GM13976 (cell line): ENCODE measurements around the gene DDX25.

Experiments used
- DNase-seq: peaks from one replicate; pipeline ENCODE4 v3.0.0; 2012; ENCODE audit warnings: low spot score
- in situ Hi-C: fragments of 300-500 bp; cut with MboI; formaldehyde crosslinking; loops from one replicate; pipeline ENCODE4 v1.12.0; 2022; ENCODE audit warnings: low sequenced_read_pairs, mixed read lengths, inconsistent platforms; ENCODE audit not compliant: unreplicated experiment
- TF ChIP-seq, protein P1 (sequence below): IDR thresholded peaks from 2 replicates; pipeline ENCODE4 v1.5.1; 2012; ENCODE audit warnings: borderline replicate concordance, mild to moderate bottlenecking; ENCODE audit not compliant: insufficient read depth; ENCODE audit errors: extremely low read depth, missing control alignments, control extremely low read depth

DDX25 gene

GRCh38 chr11:125873881-125874555 is 30.3 kb upstream of the DDX25 start:
- TF ChIP-seq, protein P1, sequence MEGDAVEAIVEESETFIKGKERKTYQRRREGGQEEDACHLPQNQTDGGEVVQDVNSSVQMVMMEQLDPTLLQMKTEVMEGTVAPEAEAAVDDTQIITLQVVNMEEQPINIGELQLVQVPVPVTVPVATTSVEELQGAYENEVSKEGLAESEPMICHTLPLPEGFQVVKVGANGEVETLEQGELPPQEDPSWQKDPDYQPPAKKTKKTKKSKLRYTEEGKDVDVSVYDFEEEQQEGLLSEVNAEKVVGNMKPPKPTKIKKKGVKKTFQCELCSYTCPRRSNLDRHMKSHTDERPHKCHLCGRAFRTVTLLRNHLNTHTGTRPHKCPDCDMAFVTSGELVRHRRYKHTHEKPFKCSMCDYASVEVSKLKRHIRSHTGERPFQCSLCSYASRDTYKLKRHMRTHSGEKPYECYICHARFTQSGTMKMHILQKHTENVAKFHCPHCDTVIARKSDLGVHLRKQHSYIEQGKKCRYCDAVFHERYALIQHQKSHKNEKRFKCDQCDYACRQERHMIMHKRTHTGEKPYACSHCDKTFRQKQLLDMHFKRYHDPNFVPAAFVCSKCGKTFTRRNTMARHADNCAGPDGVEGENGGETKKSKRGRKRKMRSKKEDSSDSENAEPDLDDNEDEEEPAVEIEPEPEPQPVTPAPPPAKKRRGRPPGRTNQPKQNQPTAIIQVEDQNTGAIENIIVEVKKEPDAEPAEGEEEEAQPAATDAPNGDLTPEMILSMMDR: no peak
- no peak for DNase-seq
- in situ Hi-C loops: no loop called here

DNA sequence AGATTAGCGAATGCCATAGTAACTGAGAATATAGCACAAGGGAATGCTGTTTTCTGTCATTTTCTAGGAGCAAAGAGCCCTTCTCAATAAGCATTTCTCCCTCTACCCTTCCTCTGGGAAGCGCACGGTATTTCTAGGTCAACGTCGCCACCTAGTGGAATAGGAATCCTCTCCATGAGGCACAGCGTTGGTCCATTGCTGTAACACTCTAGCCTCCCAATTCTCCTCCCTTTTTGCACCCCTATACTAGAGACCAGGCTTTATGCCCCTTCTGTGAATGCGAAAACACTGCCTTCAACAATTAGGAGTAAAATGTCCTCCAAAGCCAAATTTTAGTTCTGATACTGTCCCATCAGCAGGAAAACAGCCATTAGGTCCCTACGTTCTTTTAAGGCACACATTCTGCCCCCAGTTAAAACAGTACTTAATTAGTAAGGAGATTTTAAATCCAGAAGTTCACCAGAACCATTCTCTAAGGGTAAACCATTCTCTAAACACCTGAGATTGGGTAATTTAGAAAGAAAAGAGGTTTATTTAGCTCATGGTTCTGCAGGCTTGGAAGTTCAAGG is 29.7 kb upstream of the DDX25 start:
- TF ChIP-seq, protein P1: peak; percentile 77
- peak; percentile 56 for DNase-seq
- in situ Hi-C loops: no loop called here

- in situ Hi-C loops: no loop called here
- TF ChIP-seq, protein P1: no peak
- DNase-seq: no peak
Measured at GRCh38 chr11:125881291-125881690, 23.0 kb upstream of the DDX25 start.

DNA sequence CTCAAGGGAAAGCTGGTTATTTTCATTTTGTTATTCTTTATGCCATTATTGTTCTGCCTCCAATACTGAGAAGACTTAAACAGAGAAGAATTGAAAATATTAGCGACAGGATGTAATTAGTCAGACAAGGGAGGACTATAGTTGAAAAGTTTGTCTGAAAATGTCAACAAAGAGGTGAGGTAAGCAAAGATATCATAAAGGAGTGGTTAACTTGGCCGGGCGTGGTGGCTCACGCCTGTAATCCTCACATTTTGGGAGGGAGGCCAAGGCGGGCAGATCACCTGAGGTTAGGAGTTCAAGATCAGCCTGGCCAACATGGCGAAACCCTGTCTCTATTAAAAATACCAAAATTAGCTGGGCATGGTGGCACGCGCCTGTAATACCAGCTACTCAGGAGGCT is 20.9 kb upstream of the DDX25 start:
- no peak for DNase-seq
- in situ Hi-C loops: no loop called here
- TF ChIP-seq, protein P1: no peak

DNA sequence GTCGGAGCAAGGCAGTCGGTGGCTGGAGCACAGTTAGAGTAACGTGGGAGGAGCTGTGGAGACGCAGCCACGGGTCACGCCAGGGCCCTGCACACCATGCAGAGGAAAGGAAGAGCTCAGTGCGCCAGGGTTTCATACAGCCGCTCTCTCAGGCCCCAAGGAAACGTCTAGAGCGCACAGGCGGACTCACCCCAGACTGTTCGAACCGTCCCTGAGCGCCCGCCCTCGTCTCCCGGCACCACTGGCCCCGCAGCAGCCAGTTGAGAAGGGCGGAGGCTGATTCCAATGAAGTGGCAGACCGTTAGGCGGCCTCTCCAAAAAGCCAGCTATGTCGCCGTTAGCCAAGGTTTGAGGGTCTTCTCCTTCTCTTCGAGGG is 17.3 kb upstream of the DDX25 start:
- in situ Hi-C loops: no loop called here
- TF ChIP-seq, protein P1: no peak
- DNase-seq: peak; percentile 56

GRCh38 chr11:125887373-125888324 is 16.7 kb upstream of the DDX25 start, which contains the start of gene HYLS1:
Gene HYLS1, plus strand, starts transcription at chr11:125887668. Its CDS starts 11,701 bp downstream, at chr11:125899369.
- TF ChIP-seq, protein P1: peak; percentile 31
- peak; percentile 96 for DNase-seq
- in situ Hi-C loops: no loop called here
